SW480 (cell line): Measurements from ENCODE around the gene VPS4A.
"Not testable (repeated sequence)": the region's sequence is repeated elsewhere in the genome, so short reads cannot be mapped to it uniquely, and the experiment has no call there.

Experiments used
- DNase-seq: peaks from one replicate; pipeline ENCODE4 v3.0.0-alpha.2; 2016; ENCODE audit warnings: low spot score

VPS4A gene

DNA sequence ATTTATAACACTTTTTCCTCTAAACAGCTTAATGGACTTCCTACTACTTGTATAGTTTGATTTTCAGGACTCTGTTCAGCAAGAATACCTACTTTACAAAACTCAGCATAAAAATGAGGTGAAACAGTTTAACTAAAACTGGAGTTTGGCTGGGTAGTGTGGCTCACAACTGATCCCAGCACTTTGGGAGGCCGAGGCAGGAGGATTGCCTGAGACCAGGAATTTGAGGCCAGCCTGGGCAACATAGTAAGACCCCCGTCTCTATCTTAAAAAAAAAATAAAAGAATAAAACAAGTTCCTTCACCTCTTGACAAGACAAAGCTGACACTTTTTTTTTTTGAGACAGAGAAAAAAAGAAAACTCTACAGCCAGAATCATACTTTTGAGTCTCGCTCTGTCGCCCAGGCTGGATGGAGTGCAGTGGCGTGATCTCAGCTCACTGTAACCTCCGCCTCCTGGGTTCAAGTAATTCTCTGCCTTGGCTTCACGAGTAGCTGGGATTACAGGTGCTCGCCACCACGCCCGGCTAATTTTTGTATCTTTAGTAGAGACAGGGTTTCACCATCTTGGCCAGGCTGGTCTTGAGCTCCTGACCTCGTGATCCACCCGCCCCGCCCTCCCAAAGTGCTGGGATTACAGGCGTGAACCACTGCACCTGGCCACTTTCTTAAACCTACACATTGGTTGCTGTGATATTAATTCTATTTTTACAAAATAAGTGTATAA lies 16.6 kb downstream of the VPS4A start:
- no peak for DNase-seq

DNA sequence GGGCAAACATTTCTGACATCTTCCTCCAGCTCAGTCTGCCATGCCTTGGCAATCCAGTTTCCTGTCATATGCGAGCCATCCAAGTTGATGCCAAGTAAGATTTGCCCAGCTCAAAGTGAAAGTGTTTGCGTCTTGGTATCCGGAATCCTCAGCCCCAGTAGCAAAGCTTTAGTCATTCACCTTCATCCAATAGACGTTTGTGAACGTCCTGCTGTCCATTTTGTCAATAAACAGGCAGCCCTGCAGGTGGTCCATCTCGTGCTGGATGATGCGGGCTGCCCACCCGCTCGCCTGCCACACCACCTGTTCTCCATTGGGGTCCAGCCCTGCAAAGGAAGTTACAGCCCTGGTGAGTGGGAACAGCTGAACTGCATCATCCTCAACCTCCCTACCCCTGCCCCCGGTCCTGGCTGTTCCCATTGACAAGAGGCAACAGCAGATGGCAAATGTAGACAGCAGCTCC lies 17.7 kb downstream of the VPS4A start:
- DNase-seq = no peak

DNA sequence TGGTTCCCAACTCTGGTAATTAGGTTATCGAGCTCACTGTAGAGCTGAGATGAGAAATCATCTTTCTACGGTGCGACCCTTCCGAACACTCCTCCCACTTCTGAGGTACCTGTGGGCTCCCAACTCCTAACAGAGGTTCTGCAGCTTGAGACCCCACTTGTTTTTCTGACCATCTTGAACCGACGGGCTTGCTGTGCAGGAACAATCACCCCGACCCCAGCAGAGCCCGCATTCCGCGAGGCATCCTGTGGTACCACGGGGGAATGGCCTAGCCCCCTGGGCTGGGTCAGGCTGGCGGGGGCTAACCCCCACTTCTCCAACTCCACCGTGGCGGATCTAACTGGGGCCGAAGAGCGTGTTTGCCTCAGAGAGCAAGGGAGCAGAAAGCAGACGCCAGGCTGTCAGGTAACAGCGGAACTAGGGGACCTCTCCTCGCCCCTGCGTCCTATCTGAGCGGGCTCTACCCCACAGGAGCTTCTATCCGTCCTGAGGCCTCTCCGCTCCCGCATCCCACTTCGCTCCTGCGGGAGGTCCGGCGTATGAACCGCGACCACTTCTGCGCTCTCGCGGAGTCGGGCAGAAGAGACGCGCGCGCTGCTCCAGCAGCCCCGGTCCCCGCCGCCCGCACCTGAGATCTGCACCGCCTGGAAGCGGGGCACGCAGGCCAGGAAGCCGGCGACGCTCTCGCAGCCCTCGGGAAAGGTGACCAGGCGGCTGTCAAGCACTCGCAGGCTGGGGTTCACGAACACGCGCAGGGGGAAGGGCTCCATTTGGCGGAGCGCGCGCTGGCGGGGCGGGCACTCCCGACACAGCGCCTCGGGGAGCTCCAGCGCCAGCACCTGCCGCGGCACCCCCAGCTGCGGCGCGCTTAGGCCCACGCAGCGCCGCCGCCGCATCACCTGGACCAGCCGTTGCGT lies 18.5 kb downstream of the VPS4A start:
- peak; percentile 38 for DNase-seq

DNA sequence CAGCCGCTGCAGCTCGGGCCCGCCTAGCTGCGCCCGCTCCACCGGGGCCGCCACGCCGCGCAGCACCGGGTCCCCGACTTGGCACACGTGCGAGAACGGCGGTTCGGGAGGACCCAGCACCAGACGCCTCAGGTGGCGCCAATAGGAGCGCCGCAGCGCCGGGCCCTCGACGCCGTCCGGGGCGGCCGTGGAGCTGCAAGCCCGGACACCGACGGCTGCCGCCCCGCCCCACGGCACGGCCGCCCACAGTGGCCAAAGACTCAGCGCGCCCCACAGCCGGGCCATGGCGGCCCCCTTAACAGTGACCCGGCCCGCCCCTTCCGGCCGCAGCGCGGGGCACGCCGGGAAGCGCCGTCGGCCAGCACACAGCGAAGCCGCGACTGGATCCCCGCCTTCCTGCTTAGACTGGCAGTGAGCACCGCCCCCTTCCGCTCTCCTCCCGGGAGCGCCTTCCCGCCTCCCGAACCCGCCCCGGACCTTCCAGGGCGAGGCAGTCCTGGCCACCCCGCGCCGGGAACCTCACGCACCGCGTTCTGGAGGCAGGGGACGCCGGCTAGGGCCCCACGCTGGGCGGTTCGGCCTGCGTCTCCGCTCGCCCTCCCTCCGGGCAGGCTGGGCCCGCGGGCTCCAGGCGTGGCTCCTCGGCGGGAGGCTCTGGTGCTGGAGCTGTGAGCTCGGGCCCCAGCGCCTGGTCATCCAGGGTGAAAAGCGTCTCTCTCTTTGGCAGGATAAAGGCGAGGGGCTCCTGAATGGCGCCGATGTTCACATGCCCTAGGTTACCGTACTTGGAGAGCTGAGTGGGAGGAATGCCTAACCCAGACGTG lies 19.3 kb downstream of the VPS4A start, which contains the start of gene PDF:
PDF (minus strand) TSS at position 303 of the 824 bp plus-strand sequence; CDS start at position 285, 18 bp downstream.
- peak; percentile 94 for DNase-seq

DNA sequence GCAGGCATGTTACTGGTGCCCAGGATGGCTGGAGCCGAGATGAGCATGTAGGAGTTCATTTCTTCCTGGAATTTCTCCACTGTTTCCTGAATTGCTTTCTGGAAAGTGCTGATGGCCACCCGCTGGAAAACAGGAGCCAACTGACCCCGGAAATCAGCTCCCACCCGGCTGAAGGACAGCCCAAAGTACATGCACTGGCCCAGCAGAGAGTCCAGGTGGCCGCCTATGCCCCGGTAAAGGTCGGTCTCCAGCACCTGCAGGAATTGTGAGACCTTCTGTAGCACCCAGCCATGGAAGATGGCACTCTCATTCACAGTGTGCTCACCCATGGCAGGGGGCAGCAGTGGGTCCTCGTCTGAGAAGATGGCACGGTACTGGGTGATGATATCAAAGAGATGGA lies 23.5 kb downstream of the VPS4A start:
- DNase-seq = no peak

DNA sequence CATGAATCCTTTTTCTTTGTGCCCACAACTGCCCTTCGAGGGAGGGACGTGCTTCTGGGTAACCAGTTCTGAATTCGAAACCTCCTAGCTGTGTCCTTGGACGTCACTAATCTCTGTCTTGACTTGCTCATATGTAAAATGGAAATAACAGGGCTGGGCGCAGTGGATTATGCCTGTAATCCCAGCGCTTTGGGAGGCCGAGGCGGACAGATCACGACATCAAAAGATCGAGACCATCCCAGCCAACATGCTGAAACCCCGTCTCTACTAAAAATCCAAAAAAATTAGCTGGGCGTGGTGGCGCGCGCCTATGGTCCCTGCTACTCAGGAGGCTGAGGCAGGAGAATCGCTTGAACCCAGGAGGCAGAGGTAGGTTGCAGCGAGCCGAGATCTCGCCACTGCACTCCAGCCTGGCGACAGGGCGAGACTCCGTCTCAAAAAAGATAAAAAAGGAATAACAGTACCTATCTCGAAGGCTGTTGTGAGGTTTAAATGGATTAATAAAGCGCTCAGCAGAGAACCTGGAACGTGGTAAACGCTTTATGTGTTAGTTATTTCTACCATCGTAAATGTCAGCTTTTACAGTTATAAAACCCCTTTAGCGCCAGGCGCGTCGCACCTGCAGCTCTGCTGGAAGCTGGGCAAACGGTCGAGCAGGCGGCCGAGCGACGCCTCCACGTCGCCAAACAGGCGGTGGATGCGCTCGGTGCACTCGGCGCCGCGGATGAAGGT lies 27.6 kb downstream of the VPS4A start:
- DNase-seq = no peak

DNA sequence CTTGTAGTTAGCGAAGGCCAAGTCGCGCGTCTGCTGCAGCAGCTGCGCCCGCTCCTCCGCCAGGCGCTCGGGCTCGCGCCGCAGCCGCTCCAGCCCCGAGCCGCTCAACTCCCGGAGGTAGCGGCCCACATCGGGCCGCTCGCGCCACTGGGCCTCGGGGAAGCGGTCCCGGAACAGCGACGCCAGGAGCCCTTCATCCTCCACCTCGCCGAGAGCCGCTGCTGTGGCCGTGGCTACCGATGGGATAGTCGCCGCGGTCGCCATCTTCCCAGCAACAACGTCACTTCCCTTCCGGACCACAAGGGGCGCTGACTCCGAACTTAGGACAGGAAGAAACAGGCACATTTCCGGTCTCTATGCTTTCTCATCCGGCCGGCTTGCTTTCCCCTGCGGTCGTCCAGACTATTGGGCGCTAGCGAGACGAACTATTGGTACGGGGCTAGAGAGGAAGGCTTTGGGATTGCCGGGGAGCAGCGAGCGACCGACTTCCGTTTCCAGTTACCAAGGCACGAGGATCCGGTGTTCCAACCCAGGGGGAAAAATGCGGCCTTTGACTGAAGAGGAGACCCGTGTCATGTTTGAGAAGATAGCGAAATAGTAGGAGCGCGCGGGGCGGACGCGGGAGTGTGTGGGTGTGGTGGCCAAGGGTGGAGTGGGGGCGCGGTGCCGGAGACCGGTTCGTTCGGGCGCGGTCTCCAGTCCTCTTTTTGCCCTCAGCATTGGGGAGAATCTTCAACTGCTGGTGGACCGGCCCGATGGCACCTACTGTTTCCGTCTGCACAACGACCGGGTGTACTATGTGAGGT lies 28.3 kb downstream of the VPS4A start, which contains the start of the genes COG8 and NIP7:
COG8 (minus strand) TSS at position 276 of the 806 bp plus-strand sequence; CDS start at position 264, 12 bp downstream.
NIP7 (plus strand) TSS at position 484 of the 806 bp plus-strand sequence; CDS start at position 542, 58 bp downstream.
- DNase-seq = peak; percentile 99

DNA sequence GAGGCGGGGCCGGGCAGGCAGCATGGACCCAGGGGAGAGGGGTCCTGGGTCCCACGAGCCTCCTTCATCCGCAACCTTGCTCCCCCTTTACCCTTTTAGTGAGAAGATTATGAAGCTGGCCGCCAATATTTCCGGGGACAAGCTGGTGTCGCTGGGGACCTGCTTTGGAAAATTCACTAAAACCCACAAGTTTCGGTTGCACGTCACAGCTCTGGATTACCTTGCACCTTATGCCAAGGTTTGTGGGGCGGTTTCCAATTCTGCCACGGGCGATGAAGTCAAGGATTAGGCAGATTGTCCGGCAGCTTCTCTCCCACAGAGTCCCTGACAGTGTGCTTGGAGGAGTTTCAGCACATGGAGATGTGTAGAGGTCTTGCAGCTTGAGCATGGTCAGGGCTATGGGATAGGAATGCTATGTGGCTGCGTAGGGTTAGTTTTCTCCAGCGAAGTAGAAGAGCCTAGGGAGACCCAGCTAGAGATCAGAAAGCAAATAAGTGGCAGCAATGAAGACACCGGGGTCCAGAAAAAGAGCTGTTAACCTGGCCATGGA lies 29.0 kb downstream of the VPS4A start:
- DNase-seq = no peak

DNA sequence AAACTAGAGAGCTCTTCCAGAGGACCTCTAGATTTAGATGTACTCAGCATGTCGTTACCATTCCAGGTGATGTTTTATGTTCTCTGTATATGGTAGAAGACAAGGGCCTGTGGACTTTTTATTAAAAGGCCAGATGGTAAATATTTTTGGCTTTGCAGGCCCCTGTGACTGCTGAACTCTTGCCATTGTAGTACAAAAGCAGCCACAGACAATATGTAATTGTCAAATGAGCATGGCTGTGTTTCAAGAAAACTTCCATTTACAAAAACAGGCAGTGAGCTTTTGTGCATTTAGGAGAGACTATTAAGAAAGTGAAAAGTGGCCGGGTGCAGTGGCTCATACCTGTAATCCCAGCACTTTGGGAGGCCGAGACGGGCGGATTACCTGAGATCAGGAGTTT lies 33.0 kb downstream of the VPS4A start:
- DNase-seq = no peak

DNA sequence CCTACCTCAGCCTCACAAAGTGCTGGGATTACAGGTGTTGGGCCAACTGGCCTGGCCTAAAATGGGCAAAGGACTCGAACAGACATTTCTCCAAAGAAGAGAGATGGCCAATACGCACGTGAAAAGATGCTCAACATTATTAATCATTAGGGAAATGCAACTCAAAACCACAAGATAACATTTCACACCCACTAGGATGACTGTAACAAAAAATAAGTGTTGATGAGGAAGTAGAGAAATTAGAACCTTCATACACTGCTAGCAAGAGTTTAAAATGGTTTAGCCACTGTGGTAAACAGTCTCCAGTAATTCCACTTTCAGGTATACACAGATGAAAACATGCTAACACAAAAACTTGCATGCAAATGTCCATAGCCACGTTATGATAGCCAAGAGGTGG lies 34.8 kb downstream of the VPS4A start:
- DNase-seq = no peak

DNA sequence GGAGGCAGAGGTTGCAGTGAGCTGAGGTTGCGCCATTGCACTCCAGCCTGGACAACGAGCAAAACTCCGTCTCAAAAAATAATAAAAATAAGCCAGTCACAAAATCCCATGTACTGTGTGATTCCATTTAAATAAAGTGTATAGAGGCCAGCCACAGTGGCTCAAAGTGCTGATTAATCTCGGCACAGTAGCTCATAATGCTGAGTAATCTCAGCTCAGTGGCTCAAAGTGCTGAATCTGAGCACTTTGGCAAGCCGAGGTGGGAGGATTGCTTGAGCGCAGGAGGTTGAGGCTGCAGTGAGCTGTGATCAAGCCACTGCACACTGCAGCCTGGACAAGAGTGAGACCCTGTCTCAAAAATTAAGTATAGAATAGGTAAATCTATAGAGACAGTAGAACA lies 35.5 kb downstream of the VPS4A start:
- no peak for DNase-seq

DNA sequence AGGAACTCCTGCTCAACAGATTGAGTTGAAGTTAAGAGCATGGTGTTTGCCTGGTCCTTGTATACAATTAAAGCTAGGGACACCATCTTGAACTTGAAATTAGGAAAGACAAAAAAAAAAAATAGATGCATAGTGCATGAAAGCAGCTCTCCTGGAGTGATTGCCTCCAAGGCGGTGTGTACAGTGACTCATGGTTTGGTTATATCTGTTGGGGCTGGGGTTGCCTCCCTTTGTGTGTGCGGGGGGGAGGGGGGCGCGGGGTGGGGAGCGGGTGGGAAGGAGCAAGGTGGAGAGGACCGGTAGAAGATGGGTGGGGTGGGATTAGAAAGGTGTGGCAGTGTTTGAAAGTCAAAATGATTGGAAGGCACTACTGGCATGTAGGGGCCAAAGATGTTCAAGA lies 37.1 kb downstream of the VPS4A start:
- no peak for DNase-seq

DNA sequence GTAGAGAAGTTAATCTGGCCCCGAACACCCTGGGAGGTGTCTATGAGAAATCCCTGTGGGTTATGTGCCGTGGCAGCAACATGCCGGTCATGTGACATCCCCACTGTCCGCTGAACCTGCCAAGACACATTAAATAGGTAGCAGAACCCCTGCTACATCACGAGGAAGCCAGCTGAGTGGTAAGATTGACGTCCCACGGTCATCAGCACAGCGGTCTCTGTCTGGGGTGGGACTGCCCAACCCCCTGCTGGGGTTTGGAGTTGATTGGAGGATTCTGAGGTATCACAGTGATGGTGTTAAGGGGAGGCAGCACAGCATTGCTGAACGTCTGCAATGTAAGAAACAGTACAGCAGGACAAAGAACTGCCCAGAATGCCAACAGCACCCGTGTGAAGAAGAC lies 38.4 kb downstream of the VPS4A start:
- DNase-seq = no peak

DNA sequence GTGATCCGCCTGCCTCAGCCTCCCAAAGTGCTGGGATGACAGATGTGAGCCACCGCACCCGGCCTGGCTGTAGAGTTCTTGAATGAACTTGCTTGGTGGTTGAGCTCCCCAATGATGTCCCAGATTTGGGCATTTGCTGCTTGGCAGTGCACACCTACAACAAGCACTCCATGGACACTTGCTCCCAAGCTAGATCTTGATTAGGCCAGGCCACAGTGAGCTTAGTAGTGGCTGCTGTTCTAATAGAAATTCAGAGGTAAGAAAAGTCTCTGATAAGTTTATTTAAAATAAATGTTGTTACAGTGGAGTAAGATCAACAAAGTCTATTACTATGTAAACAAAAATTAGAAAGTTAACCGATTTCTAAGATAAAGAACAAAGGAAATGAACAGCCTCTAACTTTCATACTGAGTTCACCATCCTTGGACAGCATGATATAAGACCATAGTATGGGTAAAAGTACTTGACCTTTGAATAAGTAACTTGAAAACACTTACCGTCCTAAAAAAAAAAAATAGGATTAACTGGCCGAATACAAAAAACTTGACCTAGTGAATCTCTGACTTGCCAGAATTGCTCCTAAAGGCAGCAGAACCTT lies 39.5 kb downstream of the VPS4A start:
- DNase-seq = no peak

DNA sequence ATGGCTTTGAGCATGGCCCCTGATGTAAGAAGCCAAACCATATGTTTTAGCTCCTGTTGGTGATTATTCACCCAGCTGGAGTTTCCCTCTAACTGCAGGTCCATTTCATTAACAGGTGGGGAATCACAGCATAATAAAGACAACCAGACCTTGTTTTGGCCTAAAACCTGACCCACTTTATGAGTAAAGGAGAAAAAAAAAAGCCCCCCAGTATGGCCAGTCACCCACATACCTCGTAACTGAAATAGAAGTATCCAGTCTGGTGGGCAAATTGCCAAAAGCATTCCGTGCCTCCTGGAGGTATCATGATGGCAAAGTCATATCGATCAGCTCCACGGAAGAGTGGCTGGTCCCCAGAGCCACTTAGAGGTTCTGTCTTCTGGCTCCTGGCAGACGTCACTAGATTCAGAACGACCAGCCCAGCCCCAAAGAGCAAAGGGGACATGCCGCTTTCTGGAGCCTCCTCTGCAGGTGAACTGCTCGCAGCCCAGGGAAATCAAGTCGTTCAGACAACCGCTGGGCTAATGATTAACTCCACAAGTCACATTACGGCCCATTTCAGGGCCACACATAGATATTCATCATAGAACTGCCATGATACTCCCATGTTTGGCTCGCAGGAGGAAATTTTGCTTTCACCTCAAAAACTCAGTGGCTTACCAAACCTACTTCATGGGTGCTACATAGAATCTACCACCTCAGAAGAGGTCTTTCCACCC lies 40.3 kb downstream of the VPS4A start, which contains the start of gene TMED6:
TMED6 (minus strand) TSS at position 478 of the 719 bp plus-strand sequence; CDS start at position 445, 33 bp downstream.
- peak; percentile 78 for DNase-seq

DNA sequence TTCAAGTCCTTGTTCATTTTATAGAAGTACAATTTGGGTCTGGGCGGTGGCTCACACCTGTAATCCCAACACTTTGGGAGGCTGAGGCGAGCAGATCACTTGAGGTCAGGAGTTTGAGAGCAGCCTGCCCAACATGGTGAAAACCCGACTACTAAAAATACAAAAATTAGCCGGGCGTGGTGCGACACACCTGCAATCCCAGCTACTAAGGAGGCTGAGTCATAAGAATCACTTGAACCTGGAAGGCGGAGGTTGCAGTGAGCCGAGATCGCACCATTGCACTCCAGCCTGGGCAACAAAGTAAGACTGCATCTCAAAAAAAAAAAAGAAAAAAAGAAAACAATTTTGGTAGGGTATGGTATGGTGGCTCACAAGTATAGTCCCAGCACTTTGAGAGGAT lies 48.9 kb downstream of the VPS4A start:
- not testable (repeated sequence) for DNase-seq

DNA sequence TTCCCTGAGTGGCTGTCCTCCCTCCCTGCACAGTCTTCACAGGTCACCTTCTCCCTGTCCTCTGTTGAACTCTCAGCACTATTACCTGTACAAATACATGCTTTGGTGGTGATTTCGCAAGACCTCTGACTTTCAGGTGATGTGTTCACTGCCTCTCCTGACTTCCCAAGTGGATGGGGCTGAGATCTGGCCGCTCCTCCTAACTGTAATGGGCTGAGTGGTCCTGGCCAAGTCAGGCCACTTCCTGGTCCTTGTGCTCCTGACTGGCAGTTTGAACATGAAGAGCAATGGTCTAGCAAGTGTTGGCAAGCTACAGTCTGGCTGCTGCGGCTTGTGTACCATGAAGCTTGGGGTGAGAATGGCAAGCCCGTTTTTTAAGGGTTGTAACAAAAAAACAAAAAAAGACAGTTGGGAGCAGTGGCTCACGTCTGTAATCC lies 52.1 kb downstream of the VPS4A start:
- no peak for DNase-seq

DNA sequence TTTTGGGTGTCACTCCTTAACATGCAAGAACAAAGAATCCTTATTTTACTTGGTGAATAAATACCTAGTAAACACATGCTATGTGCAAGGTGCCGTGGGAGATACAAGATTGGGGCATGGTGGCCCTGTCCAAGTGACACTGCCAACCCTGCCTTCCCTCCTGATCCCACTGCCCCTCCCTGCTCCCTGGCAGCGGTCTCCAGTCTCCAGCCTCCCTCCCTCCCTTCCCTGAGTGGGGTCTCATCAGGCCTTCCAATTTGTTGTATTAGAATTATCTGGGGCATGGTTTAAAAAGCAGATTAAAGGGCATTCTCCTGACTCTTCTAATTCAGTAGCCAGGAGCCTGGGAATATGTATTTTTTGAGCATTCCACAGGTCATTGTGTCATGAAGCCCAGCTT lies 52.9 kb downstream of the VPS4A start:
- no peak for DNase-seq

DNA sequence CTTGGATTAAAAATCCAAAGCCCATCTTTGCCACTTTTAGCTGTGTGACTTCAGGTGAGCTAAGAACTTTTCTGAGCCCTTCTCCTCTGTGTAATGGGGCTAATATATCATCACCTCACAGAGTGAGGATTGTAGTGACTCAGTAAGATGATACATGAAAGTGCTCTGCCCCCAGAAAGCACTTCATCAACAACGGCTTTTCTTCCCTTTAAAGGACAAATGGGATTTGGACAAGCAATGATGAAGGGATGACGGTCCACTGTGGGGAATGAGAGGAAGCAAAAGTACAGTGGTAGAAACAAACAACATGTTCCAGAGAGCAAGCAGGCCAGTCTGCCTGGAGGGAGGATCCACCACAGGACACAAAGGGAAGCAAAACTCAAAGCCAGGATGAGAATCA lies 54.8 kb downstream of the VPS4A start:
- no peak for DNase-seq
